Neural progenitor cell (in vitro differentiated cells): Measurements from ENCODE around the gene CFAP45.

Experiments
- CTCF ChIP-seq: fragments of 200-600 bp; sonication (generic); IDR thresholded peaks from 2 replicates; pipeline ENCODE4 v1.5.1; 2017; ENCODE audit warnings: antibody characterized with exemption, mild to moderate bottlenecking
- EZH2 ChIP-seq: fragments of 200-600 bp; sonication (generic); IDR thresholded peaks from 2 replicates; pipeline ENCODE4 v1.6.1; 2017; ENCODE audit warnings: antibody characterized with exemption, mild to moderate bottlenecking, moderate library complexity
- EZH2phosphoT487 ChIP-seq: fragments of 200-600 bp; sonication (generic); IDR thresholded peaks from 2 replicates; pipeline ENCODE4 v1.6.1; 2017; ENCODE audit warnings: antibody characterized with exemption

GRCh38 chr1:159867664-159868026 is 32.3 kb downstream of the CFAP45 start:
- TF ChIP-seq EZH2phosphoT487 (no peak), CTCF (no peak), EZH2 (no peak)
